NOMO-1 treated with DMSO at 0.1 percent for 48 hours (cell line): Measurements from ENCODE around the gene KRTAP4-9.
A peak's percentile ranks its signal among the peaks of the same experiment; 100 is the strongest.
"Not testable (repeated sequence)": the region's sequence is repeated elsewhere in the genome, so short reads cannot be mapped to it uniquely, and the experiment has no call there.

Source experiments
- DNase-seq: peaks from one replicate; lab custom pipeline; 2025; ENCODE audit not compliant: unreplicated experiment; lab: John Stamatoyannopoulos, UW

KRTAP4-9 gene

GRCh38 chr17:41096055-41096454, 9.1 kb upstream of the KRTAP4-9 start:
- DNase-seq = no peak

GRCh38 chr17:41098042-41098441, 7.1 kb upstream of the KRTAP4-9 start, which contains the start of gene KRTAP4-8:
TSS of gene KRTAP4-8 (minus strand) at chr17:41098142. CDS start at chr17:41098084, 58 bp downstream.
- DNase-seq = no peak

GRCh38 chr17:41098481-41098880, 6.7 kb upstream of the KRTAP4-9 start:
- DNase-seq = no peak

- DNase-seq = not testable (repeated sequence)
Measured at GRCh38 chr17:41099682-41100480, 5.3 kb upstream of the KRTAP4-9 start.

GRCh38 chr17:41101586-41102259, 3.5 kb upstream of the KRTAP4-9 start, which contains the start of gene KRTAP4-16:
TSS of gene KRTAP4-16 (minus strand) at chr17:41102209. CDS start at chr17:41102209, 0 bp downstream.
- DNase-seq = no peak

GRCh38 chr17:41103896-41104295, 1.3 kb upstream of the KRTAP4-9 start:
- no peak for DNase-seq

- DNase-seq = not testable (repeated sequence)
Measured at GRCh38 chr17:41104386-41105038, 677 bp upstream of the KRTAP4-9 start.

GRCh38 chr17:41107941-41108450, 2.8 kb downstream of the KRTAP4-9 start:
- no peak for DNase-seq

- DNase-seq = peak; percentile 26
Measured at GRCh38 chr17:41108728-41109386, 3.7 kb downstream of the KRTAP4-9 start.

GRCh38 chr17:41111151-41111885, 6.1 kb downstream of the KRTAP4-9 start:
- no peak for DNase-seq

GRCh38 chr17:41116297-41116696, 11.1 kb downstream of the KRTAP4-9 start:
- DNase-seq = peak; percentile 78

- DNase-seq = not testable (repeated sequence)
Measured at GRCh38 chr17:41117846-41118386, 12.7 kb downstream of the KRTAP4-9 start, which contains the start of gene KRTAP4-11. TSS of gene KRTAP4-11 (minus strand) at chr17:41118373. CDS start at chr17:41118315, 58 bp downstream.

GRCh38 chr17:41118721-41119120, 13.5 kb downstream of the KRTAP4-9 start:
- no peak for DNase-seq

GRCh38 chr17:41119696-41120690, 14.8 kb downstream of the KRTAP4-9 start:
- DNase-seq = peak; percentile 78

- DNase-seq = no peak
Measured at GRCh38 chr17:41121742-41122141, 16.6 kb downstream of the KRTAP4-9 start.

- DNase-seq = not testable (repeated sequence)
Measured at GRCh38 chr17:41123292-41123990, 18.3 kb downstream of the KRTAP4-9 start.

GRCh38 chr17:41123991-41124371, 18.8 kb downstream of the KRTAP4-9 start, which contains the start of gene KRTAP4-12:
TSS of gene KRTAP4-12 (minus strand) at chr17:41124182. CDS start at chr17:41124122, 60 bp downstream.
- not testable (repeated sequence) for DNase-seq

- DNase-seq = no peak
Measured at GRCh38 chr17:41125064-41125463, 19.9 kb downstream of the KRTAP4-9 start.
